SK-N-MC (cell line): ENCODE measurements around the gene RLIM.

ENCODE experiments used
- FOXP2 ChIP-seq: optimal IDR thresholded peaks from 2 replicates; pipeline ENCODE3; 2011; ENCODE audit warnings: mild to moderate bottlenecking, moderate library complexity; ENCODE audit not compliant: insufficient read depth; ENCODE audit errors: extremely low read length, control extremely low read depth
- POLR2AphosphoS5 ChIP-seq: IDR thresholded peaks from 2 replicates; pipeline ENCODE4 v1.6.1; 2012; ENCODE audit warnings: mild to moderate bottlenecking, low read depth, low read length, borderline replicate concordance

- TF ChIP-seq FOXP2 = no peak
- TF ChIP-seq POLR2AphosphoS5 = no peak
Observed at GRCh38 chrX:74546984-74547383, 67.4 kb downstream of the RLIM start.
